DMS153 treated with DMSO at 0.1 percent for 48 hours (cell line): ENCODE results near the gene MS4A18.

Source experiments
- DNase-seq: peaks from one replicate; lab custom pipeline; 2025; ENCODE audit not compliant: unreplicated experiment; lab: John Stamatoyannopoulos, UW

MS4A18 gene

DNA sequence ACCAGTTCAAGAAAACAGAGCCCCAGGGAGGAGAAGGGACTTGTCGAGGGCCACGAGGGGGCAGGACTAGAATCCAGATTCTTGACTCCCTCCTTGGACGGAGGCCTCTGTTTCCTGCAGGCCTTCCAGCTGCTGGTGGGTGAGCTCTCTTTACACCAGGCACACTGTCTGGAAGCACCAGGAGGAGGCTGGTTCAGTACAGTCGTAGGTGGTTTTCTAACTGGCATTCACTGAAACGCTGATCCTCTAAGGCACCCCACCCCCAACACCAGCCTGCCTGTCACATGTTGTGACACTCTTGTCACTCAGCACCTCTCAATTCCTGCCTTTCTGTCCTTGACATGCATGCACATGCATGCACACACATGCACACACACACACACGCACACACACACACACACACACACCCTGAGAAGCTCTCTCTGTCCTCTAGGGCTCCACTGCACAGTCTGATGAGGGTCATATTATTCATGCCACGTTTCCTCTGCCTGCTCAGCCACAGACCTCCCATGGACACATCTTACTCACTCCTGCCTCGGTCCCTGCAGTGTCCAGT is 61.4 kb downstream of the MS4A18 start:
- DNase-seq = no peak

DNA sequence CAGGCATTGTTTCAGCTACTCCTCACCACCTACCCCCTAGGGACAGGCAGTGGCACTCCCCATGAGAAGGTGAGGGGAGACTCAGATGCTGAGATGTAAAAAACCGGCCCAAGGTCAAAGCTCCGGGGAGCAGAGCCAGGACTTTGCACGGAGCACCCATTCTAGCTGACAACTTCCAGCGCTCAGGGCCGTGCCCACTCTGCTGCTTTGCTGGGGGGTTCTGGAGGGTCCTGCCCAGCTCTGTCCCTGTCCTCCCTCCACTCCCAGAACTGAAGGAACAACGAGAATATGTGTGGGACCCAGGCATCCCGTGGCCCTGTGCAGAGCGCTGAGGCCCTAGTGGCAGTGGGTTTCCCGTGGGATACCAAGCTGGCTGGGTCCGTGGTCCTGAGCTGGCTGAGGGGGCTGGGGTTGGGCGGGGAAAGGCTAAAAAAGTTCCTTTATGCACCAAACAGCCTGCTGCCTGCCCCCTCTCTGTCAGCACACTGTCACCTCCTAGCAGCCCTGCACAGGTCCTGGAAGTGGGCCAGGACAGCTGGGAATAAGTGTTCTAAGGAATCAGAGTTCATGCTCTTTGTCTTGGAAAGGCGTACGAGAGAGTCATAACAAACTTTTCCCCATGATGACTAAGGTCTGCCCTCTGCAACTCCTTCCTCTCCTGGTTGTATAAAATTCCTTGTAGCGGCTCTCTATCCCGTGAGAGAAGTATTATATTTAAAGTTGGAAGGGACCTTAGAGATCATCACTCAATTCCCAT is 62.5 kb downstream of the MS4A18 start:
- no peak for DNase-seq

DNA sequence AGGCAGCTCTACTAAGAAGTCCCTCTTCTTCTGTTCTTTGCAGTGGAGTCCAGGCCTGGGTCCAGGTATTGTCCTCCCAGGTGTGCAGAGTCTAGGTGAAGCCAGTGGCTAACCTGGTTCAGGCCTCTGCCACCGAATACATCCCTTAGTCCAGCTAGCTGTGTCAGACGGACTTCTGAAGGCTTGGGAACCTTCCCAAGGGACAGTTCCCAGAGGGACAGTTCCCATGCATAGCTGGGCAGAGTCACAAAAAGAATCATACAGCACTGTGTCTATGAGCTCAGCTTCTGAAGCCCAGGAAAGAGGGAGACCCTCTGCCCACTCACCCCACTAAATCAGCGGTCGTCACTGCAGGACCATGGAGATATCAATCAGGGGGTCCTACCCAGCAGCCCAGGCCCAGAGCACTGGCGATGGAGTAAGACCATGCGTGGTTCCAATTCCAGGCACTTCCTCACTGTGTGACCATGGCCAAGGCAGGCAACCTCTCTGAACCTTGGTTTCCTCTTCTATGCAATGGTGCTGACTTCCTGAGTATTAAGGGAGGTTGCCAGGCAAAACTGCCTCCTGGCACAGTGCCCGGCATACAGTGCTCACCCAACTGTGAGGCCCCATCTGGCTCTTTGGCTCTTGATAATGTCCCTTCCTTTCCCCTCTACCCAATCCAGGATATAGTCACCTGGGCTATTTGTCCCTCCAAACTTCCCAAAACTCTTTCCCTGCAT is 64.0 kb downstream of the MS4A18 start:
- no peak for DNase-seq

DNA sequence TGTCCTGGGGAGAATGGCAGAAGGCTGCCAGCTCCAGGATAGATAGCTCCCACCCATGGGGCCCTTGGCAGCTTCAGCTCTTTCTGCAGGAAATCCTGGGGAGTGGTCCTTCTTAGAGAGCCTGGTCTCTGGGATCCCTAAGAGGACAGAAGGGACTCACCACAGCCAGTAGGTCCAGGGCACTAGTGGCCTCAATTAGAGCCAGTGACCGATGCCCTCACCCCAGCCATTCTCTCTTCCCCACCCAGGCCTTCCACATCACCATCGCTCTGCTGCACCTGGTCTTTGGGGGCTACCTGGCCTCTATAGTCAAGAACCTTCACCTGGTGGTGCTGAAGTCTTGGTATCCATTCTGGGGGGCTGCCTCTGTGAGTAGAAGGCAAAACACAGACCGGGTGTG is 66.2 kb downstream of the MS4A18 start:
- DNase-seq = no peak

DNA sequence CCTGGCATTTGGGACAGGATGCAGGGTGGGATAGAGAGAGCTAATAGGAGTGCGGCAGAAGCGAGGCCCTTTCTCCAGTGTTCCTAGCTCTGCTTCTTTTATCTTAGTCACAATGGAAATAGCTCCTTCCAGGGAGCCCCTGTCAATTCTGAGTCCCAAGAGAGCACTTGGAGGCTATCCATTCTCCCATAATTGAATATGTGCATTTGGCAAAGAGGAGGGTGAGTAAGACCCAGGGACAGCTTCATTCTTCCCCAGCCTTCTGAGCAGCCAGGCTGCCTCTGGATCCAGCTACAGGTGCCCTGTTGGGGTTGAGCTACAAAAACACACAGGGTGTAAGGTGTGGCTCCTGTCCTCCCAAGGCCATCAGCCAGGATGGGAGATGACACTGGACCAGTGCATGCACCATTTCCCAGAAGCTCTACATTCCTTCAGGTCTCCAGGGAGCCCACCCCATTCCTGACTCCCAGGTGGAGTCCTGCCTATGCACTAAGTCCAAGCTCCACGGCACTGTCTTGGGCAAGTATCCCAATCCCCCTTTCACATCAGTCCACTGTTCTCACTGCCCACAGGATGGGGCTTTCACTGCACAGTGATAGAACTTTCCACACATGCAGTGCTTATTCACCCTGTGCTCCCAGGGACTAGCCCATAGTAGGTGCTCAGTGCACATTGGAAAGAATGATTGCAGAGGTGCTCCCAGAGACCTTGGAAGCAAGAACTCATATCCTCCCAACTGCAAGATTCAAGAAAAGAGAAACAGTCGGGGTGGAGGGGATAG is 66.8 kb downstream of the MS4A18 start:
- no peak for DNase-seq

DNA sequence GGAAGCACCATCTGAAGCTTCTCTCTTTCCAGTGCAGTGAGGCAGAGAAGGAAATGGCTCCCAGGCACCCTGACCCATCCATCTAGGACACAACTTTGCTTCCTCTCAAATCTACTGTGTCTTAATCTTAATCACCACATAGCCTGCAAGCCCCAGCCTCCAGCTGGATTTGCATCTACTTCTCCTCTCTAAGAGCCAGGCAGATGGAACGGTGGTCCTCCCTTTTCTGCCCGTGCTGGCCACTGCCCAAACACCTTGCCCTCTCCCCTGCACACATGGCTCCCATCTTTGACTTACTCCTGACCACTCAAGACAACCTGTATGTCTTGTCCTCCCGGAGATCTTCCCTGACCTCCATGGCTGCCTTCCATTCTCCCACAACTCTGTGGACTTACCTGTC is 68.0 kb downstream of the MS4A18 start:
- no peak for DNase-seq
